MM.1S (cell line): ENCODE results near the gene SMPD3.

Experiments used
- EZH2 ChIP-seq: fragments of 300-600 bp; sonication (generic); optimal IDR thresholded peaks from 2 replicates; pipeline ENCODE3; 2017; ENCODE audit warnings: low read depth, mild to moderate bottlenecking, antibody characterized with exemption, low read length, mixed read lengths
- EZH2phosphoT487 ChIP-seq: fragments of 300-600 bp; sonication (generic); IDR thresholded peaks from 2 replicates; pipeline ENCODE4 v1.6.1; 2018; ENCODE audit warnings: antibody characterized with exemption, low read length
- TF ChIP-seq, protein P1 (sequence below): fragments of 300-600 bp; sonication (generic); IDR thresholded peaks from 2 replicates; pipeline ENCODE4 v1.5.1; 2016; ENCODE audit warnings: antibody characterized with exemption, low read length, mixed read lengths

DNA sequence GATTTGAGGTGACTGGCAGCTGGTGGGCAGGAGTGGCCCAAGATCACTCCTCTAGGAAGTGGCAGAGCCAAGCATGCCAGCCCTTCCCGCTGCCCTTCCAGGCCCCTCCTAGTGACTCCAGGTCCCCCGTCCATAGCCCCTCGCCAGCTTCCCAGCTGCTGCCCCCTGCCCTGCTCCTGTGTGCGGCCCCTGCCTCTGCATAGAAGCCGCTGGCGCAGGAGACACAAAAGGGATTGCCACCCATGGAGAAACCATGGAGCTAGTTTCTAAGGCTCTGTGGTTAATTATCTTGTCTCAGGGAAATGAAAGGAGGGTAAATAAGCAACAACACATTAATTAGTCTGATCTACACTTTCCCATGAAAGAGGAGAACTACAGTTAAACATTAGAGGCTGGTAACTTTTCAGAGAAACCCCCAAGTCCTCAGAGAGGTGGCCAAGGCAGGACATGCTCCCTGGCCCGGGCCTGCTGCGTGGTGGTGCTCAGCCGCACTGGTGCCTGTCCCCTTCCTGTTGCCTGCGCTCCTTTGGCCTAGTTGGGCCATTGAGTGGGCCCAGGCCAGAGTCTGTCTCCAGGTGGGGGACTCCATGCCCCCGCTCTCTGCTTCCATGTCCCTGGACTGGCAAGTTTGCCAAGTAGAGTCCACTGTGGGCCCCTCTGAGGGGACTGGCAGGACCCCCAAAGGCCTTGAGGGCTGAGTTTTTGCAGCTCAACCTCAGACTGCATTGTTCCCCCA is 72.3 kb downstream of the SMPD3 start:
- TF ChIP-seq, protein P1, sequence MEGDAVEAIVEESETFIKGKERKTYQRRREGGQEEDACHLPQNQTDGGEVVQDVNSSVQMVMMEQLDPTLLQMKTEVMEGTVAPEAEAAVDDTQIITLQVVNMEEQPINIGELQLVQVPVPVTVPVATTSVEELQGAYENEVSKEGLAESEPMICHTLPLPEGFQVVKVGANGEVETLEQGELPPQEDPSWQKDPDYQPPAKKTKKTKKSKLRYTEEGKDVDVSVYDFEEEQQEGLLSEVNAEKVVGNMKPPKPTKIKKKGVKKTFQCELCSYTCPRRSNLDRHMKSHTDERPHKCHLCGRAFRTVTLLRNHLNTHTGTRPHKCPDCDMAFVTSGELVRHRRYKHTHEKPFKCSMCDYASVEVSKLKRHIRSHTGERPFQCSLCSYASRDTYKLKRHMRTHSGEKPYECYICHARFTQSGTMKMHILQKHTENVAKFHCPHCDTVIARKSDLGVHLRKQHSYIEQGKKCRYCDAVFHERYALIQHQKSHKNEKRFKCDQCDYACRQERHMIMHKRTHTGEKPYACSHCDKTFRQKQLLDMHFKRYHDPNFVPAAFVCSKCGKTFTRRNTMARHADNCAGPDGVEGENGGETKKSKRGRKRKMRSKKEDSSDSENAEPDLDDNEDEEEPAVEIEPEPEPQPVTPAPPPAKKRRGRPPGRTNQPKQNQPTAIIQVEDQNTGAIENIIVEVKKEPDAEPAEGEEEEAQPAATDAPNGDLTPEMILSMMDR: no peak
- TF ChIP-seq EZH2phosphoT487 (no peak), EZH2 (no peak)
